Nephron (organoid): ENCODE results near the gene ATF3.

Source experiments
- H3K27ac Mint-ChIP-seq, 3 experiments: 2 replicates each; pipeline ENCODE4 v1.8.0; 2020; ENCODE audit warnings: mixed read lengths in 3 of 3, mild to moderate bottlenecking in 2 of 3, moderate library complexity in 1 of 3
- H3K27me3 Mint-ChIP-seq: 2 replicates; pipeline ENCODE4 v1.8.0; 2021; ENCODE audit warnings: low read depth, mild to moderate bottlenecking, moderate library complexity, mixed read lengths
- H3K36me3 Mint-ChIP-seq: 2 replicates; pipeline ENCODE4 v1.8.0; 2020; ENCODE audit warnings: low read depth, mixed read lengths
- H3K4me1 Mint-ChIP-seq: 2 replicates; pipeline ENCODE4 v1.8.0; 2020; ENCODE audit warnings: mixed read lengths
- H3K4me3 Mint-ChIP-seq, 3 experiments: 2 replicates each; pipeline ENCODE4 v1.8.0; 2020; ENCODE audit warnings: mild to moderate bottlenecking in 3 of 3, mixed read lengths in 3 of 3, moderate library complexity in 2 of 3
- H3K9me3 Mint-ChIP-seq: 2 replicates; pipeline ENCODE4 v1.8.0; 2020; ENCODE audit warnings: mixed read lengths
- CTCF ChIP-seq, 3 experiments: fragments of 200-600 bp; sonication (generic); IDR thresholded peaks; one replicate each; pipeline ENCODE4 v1.5.0; 2021; ENCODE audit warnings: antibody characterized with exemption in 3 of 3; ENCODE audit not compliant: unreplicated experiment in 3 of 3

The ATF3 gene

GRCh38 chr1:212640223-212640878 lies 31.8 kb downstream of the ATF3 start:
- TF ChIP-seq CTCF (IDR thresholded peaks at IDR 0.05; ENCODE audit: unreplicated experiment in 3 of 3), result no peak
- H3K27me3 Mint-ChIP-seq, result peaks cover 10% of the 10 kb centered on the region
- no peaks in the 10 kb centered on the region for H3K36me3 Mint-ChIP-seq
- peaks cover 32% of the 10 kb centered on the region for H3K4me1 Mint-ChIP-seq
- H3K9me3 Mint-ChIP-seq, result no peaks in the 10 kb centered on the region
- H3K4me3 Mint-ChIP-seq, result no peak overlapping the region
- no peak overlapping the region for H3K27ac Mint-ChIP-seq

DNA sequence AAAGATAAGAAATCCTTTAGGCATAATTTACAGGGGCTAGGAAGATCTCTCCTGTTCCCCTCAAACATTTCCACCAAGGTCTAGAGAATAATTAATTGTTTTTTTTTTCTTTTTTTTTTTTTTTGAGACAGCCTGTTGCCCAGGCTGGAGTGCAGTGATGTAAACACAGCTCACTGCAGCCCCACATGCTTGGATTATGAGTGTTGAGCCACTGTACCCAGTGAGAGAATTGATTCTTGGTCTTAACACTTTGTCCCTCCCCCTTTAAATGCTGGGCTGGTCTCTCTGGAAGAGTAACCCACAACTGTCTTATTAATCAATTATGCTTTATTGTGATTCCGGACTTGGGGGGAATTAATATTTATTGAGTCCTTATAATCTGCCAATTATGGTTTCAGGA lies 33.4 kb downstream of the ATF3 start:
- no peaks in the 10 kb centered on the region for H3K9me3 Mint-ChIP-seq
- TF ChIP-seq CTCF (IDR thresholded peaks at IDR 0.05; ENCODE audit: unreplicated experiment in 3 of 3), result no peak
- H3K4me3 Mint-ChIP-seq, result no peak overlapping the region
- H3K4me1 Mint-ChIP-seq, result peaks cover 16% of the 10 kb centered on the region
- no peak overlapping the region for H3K27ac Mint-ChIP-seq
- H3K27me3 Mint-ChIP-seq, result peaks cover 10% of the 10 kb centered on the region
- no peaks in the 10 kb centered on the region for H3K36me3 Mint-ChIP-seq

GRCh38 chr1:212643877-212644276 lies 35.3 kb downstream of the ATF3 start:
- no peak overlapping the region for H3K4me3 Mint-ChIP-seq
- no peak for TF ChIP-seq CTCF (IDR thresholded peaks at IDR 0.05; ENCODE audit: unreplicated experiment in 3 of 3)
- peaks cover 3% of the 10 kb centered on the region for H3K4me1 Mint-ChIP-seq
- no peaks in the 10 kb centered on the region for H3K36me3 Mint-ChIP-seq
- peaks cover 5% of the 10 kb centered on the region for H3K27me3 Mint-ChIP-seq
- no peak overlapping the region for H3K27ac Mint-ChIP-seq
- no peaks in the 10 kb centered on the region for H3K9me3 Mint-ChIP-seq

DNA sequence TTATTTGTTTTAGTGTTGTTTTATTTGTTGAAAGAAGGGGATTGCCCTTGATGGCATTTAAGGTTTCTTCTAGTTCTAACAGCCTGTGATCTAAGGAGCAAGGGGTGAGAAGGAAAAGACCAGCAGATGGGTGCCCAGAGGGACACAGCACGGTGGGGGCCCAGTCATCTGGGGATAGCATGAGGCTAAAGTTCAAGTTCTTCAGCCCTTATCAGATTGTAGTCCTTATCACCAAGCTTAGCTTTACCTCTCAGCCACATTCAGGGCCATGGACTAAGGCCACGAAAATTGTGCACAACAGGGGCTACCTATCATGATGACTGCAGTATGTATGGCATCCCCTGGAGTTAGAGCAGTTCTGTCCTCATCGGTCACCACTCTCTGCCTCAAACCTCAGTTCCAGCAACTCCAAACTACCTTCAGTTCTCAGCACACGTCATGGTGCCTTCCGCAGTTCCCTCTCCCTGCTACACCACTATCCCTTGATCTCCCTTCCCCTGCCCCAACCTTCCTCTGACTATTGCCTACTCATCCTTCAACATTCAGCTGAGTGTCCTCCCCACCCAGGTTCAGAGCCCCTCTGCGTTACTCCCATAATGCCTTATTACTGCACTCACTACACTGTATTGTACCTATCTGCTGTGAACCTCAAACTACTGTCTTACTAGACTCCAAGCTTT lies 36.4 kb downstream of the ATF3 start:
- no peaks in the 10 kb centered on the region for H3K36me3 Mint-ChIP-seq
- no peak for TF ChIP-seq CTCF (IDR thresholded peaks at IDR 0.05; ENCODE audit: unreplicated experiment in 3 of 3)
- peak overlapping the region in 1 of 3 experiments; percentile 14 for H3K27ac Mint-ChIP-seq
- no peak overlapping the region for H3K4me3 Mint-ChIP-seq
- peaks cover 5% of the 10 kb centered on the region for H3K4me1 Mint-ChIP-seq
- no peaks in the 10 kb centered on the region for H3K27me3 Mint-ChIP-seq
- no peaks in the 10 kb centered on the region for H3K9me3 Mint-ChIP-seq

DNA sequence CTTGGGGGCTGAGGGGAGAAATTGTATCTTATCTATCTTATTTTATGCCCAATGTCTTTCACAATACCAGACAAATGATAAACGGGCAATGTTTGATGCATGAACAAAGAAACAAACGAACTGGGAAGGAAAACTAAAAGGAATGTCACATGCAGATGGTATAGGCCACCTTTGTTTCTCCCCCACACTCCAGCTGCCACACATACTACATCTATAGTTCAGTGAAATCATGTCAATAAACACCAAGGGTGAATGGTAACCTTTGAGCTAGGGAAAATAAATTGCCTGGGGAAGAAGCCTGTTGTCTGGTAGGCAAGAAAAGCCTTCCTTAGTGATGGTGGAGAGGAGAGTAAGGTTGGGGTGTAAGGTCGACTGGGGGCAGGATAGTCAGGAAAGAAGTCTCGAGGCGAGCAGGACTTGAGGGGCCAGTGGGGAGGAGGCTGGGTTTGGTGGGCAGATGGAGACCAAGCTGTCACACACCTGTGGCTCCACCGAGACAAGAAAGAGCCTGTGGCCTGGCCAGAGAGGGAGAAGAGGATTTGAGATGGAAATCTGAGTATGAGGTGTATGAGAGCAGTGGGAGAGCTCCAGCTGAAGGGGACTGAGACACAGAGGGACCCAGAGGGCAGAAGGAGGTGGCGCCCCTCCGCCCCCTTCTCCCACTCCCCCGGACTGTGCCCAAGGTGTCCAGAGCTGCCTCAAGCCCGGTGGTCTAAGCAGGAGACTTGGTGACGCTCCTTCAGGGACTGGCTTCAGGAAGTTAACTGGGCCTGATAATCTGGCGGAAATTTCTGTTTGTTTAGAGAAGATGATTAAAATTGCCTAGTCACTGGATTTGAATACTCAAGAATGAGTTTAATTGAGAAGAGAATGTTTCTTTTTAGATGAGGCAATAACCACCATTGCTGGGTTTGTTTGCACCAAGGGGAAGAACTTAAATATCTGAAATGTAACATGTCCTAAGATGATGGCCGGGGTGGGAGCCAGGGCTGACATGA lies 37.3 kb downstream of the ATF3 start:
- peak overlapping the region in 1 of 3 experiments; percentile 14 for H3K27ac Mint-ChIP-seq
- no peaks in the 10 kb centered on the region for H3K9me3 Mint-ChIP-seq
- no peaks in the 10 kb centered on the region for H3K36me3 Mint-ChIP-seq
- TF ChIP-seq CTCF (IDR thresholded peaks at IDR 0.05; ENCODE audit: unreplicated experiment in 3 of 3), result no peak
- no peaks in the 10 kb centered on the region for H3K27me3 Mint-ChIP-seq
- no peak overlapping the region for H3K4me3 Mint-ChIP-seq
- H3K4me1 Mint-ChIP-seq, result peaks cover 10% of the 10 kb centered on the region
